Fibroblast of lung (primary cell): Measurements from ENCODE around the gene SFT2D3.

Source experiments
- EZH2 ChIP-seq: IDR thresholded peaks from 2 replicates; pipeline ENCODE4 v1.5.1; 2012; ENCODE audit warnings: low read length, control low read depth, mild to moderate bottlenecking; ENCODE audit errors: missing control alignments
- TF ChIP-seq, protein P1 (sequence below), 2 donors: IDR thresholded peaks in 1 of 2; conservative IDR thresholded peaks in 1 of 2; 1 replicate in 1 of 2; 2 replicates in 1 of 2; pipeline ENCODE4 v1.5.1; 2011 to 2012; ENCODE audit warnings: low read length in 2 of 2, control low read depth in 1 of 2, inconsistent platforms in 1 of 2, low read depth in 1 of 2, mild to moderate bottlenecking in 1 of 2

DNA sequence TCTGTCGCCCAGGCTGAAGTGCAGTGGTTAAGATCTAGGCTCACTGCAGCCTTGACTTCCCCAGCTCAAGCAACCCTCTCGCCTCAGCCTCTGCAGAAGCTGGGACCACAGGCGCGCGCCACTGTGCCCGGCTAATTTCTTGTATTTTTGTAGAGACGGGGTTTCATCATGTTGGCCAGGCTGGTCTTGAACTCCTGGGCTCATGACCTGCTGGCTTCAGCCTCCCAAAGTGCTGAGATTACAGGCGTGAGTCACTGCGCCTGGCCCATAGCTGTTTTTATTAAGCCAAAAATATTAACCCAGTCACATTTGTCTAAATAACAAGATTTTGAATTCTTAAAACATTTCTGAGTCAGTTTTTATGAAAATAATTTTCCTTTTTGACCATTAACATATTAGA, 6.3 kb upstream of the SFT2D3 start:
- TF ChIP-seq, protein P1, sequence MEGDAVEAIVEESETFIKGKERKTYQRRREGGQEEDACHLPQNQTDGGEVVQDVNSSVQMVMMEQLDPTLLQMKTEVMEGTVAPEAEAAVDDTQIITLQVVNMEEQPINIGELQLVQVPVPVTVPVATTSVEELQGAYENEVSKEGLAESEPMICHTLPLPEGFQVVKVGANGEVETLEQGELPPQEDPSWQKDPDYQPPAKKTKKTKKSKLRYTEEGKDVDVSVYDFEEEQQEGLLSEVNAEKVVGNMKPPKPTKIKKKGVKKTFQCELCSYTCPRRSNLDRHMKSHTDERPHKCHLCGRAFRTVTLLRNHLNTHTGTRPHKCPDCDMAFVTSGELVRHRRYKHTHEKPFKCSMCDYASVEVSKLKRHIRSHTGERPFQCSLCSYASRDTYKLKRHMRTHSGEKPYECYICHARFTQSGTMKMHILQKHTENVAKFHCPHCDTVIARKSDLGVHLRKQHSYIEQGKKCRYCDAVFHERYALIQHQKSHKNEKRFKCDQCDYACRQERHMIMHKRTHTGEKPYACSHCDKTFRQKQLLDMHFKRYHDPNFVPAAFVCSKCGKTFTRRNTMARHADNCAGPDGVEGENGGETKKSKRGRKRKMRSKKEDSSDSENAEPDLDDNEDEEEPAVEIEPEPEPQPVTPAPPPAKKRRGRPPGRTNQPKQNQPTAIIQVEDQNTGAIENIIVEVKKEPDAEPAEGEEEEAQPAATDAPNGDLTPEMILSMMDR (conservative IDR thresholded peaks at IDR 0.05 in 1 of 2, IDR thresholded peaks at IDR 0.05 in 1 of 2; ENCODE audit: low read depth in 1 of 2, low read length in 2 of 2) = no peak
- no peak for TF ChIP-seq EZH2
